GM21717 (cell line): ENCODE results near the gene NR3C2.

Experiments
- ATAC-seq: cut with Tn5 transposase; IDR thresholded peaks from one replicate; pipeline ENCODE4 v1.9.1; 2021; ENCODE audit warnings: mild to moderate bottlenecking, moderate library complexity; ENCODE audit not compliant: unreplicated experiment

The NR3C2 gene

GRCh38 chr4:148315049-148315448 lies 127.2 kb downstream of the NR3C2 start:
- ATAC-seq, result no peak

GRCh38 chr4:148312956-148313490 lies 129.2 kb downstream of the NR3C2 start:
- ATAC-seq, result no peak

DNA sequence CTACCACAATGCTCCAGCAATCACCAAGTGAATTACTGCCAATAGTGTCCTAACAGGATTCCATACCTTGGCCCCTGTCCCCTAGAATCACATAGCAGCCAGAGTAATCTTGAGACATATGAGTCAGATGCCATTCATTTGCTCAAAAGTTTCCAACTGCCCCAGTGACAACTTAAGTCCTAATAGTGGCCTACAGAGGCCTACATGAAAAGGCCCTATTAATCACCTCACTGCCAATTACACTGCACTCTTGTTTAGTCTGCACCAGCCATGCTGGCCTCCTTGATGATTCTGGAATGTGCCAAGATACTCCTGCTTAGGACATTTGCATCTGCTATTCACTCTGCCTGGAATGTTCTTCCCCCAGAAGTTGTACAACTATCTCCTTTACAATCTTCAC lies 130.7 kb downstream of the NR3C2 start:
- ATAC-seq, result no peak

DNA sequence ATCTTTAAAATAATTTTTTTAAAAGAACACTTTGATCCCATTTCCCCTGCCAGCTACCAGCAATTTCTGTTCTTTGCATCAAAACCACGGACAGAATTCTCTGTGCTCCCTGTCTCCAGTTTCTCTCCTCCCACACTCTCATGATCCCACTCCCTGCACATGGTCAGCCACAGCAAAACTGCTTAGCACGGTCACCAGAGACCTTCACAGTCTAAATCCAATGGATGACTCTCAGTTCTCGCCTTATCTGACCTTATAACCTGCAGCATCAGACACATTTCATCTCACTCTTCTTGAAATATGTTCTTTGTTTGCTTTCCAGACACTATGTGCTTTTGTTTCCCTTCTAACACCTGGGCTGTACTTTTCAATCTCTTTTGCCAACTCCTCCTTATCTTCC lies 131.5 kb downstream of the NR3C2 start:
- ATAC-seq, result no peak

DNA sequence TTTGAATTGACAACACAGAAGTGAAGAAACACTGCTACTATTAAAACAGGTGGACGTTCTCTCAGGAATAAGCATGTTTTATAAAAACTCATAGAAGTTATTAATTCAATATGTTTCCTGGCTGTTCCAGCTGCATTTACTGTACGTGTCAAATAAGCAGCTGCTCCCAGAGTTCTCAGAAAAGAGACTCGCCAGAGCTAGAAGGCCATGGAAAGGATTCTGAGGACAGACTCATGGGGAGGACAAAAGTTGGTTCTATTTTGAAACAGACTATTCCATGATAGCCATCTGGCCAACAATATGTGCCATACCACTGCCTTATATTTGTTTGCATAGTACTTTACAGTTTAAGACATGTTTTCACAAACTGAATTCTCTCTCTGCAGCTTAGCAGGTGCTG lies 136.5 kb downstream of the NR3C2 start:
- no peak for ATAC-seq

DNA sequence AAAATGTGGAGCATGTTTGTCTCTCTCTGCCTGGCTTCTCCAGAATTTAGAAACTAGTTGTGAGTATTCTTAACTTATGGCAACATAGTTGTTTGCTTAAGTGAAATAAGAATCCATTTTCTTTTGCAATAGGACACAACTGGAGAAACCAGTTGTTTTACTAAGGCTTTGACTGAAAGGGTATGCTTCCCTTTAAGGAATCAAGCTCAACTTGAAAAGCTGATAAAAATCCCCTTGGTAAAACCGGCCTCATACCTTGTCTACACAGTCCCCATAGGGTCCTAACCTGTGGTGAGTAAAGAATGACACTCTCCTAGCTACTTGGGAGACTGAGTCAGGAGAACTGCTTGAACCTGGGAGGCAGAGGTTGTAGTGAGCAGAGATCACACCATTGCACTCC lies 139.8 kb downstream of the NR3C2 start:
- no peak for ATAC-seq

DNA sequence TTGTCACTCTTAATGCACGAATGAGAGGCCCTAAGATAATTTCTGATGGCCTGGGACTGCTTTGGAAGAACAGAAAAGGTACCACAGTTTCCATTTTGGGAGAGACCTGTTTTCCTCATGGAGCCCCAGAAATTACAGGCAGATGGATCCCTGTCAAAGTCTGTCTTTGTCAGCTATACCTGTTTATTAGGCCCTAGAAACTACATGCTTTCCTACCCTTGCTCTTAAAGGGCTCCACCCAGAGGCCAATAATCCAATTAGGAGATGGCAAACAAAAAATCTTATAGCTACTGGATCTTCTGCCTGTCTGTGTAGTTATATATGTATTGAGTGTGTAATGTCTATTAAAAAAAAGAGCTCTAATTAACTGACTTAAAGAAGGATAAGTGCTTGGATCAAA lies 141.3 kb downstream of the NR3C2 start:
- no peak for ATAC-seq

GRCh38 chr4:148299337-148299736 lies 142.9 kb downstream of the NR3C2 start:
- ATAC-seq, result no peak

GRCh38 chr4:148296498-148296897 lies 145.7 kb downstream of the NR3C2 start:
- no peak for ATAC-seq

DNA sequence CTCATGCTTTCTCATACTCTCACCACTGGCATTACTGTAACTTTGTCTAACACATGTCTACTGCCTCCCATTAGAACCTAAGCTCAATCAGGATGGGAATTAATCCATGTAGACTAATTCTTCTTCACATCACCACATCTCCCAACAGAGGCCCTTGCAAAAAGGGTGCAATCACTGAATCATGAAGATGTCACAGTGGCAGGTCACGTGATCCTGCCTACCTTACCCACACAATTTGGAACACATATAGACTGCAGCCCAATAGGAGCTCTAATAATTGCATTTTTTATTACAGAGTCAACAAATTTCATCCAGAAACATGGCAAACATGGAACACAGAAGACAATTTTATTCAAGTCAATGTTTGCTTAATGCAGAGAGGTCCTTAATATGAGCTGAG lies 146.6 kb downstream of the NR3C2 start:
- no peak for ATAC-seq

- ATAC-seq, result no peak
Observed at GRCh38 chr4:148293571-148293970, 148.6 kb downstream of the NR3C2 start.

DNA sequence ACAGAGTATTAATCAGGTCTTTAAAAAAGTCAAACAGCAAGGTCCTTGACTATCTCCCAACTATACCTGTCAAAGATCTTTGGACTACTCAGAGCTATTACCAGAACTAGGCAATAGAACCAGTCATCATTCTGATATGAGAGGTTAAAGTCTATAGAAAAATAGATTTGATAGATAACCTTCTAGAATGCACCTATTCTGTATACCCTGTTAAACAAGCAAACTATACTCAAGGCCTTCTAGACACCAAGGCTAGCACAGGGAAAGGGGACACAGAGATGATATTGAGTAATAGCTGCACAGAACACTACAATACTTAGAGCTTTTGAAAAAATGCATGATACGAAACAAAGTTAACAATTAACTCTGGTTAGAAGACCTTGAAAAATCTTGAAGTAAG lies 149.5 kb downstream of the NR3C2 start:
- no peak for ATAC-seq

DNA sequence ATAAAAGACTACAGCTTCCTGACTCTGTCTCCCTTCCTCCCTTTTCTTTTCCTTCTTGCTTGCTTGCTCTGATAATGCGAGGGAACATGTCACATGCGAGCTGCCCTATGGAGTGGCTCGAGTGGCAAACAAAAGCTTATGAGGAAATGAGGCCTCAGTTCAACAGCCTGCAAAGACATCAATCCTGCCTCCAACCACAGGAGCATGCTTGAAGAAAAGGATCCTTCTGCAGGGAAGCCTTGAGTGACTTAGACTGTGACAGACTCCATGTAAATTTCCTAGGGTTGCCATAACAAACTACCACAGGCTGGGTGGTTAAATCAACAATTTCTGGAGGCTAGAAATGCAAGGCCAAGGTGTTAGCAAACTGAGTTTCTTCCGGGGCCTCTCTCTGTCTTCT lies 152.5 kb downstream of the NR3C2 start:
- no peak for ATAC-seq

DNA sequence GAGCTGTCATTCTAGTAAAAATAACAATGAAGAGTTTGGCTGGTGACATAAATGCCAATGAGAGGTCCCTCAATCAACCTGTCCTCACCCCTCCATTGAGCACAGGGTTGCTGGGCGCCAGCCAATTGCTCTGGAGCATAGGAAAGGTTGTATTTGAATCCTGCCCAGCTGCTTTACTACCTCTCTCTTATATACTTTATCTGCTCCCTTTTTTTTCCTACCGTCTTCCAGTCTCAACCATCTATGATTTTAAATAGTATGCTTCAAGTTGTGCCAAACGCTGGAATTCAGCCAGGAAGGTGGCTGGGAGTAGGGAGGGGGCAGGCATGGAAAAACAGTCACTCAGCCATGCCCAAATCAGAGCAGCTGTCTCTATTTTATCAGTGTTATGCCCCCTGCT lies 153.8 kb downstream of the NR3C2 start:
- no peak for ATAC-seq

GRCh38 chr4:148287111-148287510 lies 155.1 kb downstream of the NR3C2 start:
- ATAC-seq, result no peak

DNA sequence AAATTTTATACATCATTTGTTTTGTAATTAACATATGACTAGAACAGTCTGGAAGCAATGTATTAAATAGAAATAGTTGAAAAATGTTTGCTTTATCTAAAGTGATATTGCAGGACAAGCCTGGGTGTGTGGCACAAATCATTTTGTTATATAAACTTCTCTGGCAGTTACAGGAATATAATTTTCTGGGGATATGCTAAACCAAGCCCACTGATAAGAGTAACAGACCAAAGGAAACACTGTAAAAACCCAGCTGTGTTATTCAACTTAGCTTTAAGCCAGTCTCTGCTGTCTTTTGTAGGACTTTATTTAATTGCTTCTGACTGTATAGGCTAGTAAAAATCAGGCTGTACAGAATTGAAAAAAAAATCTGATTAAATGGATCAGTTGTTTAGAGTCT lies 156.2 kb downstream of the NR3C2 start:
- no peak for ATAC-seq

DNA sequence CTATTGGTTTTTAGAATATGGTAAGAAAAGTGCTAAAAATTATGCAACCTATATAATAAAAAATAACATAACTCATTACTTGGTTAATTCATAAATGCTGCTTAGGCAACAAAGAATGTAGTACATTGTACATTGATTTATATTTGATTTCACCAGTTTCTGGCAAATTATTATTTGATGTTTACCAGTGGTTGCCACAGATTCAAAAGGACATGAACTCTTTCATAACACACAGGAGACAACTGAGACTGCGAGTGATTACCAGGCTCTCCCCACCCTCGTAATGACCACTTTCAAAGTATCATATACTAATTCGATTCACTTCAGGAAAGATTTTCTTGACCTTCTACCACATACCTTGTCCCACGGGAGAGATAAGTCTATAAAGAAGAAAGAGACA lies 158.5 kb downstream of the NR3C2 start:
- ATAC-seq, result no peak

DNA sequence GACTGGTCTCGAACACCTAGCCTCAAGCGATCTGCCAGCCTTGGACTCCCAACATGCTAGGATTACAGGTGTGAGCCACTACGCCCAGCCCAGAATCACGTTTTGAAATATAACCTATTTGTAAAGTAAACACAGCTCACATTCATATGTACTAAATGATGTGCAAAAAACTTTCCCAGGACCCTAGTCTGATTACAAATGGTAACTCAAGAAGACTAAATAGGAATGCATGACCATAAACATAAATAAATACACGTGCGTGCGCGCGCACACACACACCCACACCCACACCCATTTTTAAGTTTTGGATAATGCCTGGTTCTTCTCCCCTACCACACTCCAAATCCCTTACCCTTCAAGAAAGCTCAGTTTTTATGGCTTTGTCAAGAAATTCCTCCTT lies 163.9 kb downstream of the NR3C2 start:
- ATAC-seq, result no peak

- no peak for ATAC-seq
Observed at GRCh38 chr4:148275266-148275665, 166.9 kb downstream of the NR3C2 start.

GRCh38 chr4:148273501-148273986 lies 168.7 kb downstream of the NR3C2 start:
- ATAC-seq, result no peak

DNA sequence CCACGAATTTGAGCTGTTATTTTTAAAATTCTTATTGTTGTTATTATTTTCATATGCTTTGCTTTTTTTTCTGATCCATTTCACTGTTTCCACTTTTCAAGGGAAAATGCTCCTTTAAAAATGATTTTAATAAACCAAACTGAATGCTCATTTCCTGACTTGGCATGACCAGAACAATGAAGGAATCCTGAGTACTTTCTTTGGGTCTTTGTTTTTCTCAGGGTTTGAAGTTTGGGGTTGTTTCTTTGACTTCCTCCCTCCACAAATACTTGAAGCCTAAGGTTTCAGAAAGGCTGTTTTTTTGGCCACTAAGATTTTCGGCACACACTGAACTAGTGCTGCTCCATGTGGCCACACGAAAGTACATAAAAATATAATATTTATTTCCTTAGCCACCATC lies 171.0 kb downstream of the NR3C2 start:
- ATAC-seq, result no peak

DNA sequence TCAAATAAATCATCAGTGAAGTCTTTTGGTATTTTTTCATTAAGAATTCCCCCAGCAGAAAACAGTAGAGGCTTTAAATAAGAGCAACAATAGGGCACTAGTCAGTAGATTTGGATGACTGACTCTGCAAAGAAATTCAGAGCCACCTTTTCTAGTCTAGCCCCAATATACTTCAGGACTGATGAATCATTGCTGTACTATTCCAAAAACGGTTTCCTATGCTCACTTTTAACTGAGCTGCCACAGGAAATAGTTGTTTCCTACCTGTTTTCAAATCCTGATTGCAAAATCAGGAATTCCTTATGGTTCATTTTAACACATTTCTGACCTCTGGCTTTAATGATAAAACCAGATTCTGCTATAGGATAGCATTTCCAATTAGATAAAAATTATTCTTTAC lies 171.6 kb downstream of the NR3C2 start:
- no peak for ATAC-seq

GRCh38 chr4:148268835-148269234 lies 173.4 kb downstream of the NR3C2 start:
- ATAC-seq, result no peak

DNA sequence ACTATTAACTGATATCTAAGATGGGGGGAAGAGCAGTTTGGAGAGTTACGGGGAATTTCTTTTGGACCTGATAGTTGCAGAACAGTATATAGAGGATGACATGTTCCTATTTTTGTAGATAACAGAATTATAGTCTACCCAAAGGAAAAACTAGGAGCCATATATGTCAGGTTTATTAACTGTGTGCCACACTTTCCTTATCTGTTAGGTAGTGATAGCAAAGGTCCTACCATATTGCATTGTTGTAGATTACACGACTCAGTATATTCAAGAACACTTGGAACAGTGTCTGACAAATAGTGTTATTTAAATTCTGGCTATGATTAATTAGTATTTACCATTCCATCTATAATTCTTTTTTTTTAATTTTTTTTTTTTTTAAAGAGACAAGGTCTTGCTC lies 175.3 kb downstream of the NR3C2 start:
- no peak for ATAC-seq
